Measurements from ENCODE around the gene MSH6. TPM values are rescaled to one million over a fixed set of nuclear protein-coding genes. Genes with fewer than 3 reads are reported as not detected.

MSH6 gene
- total RNA-seq, 4 donors from 2014 or later, result 9.4 to 26.6 (median 16.3) TPM

GRCh38 chr2:47799031-47799609 lies 16.2 kb downstream of the MSH6 start:
- no peak overlapping the region for H3K4me3 ChIP-seq

GRCh38 chr2:47801118-47801517 lies 18.2 kb downstream of the MSH6 start:
- no peak for TF ChIP-seq POLR2A (IDR thresholded peaks at IDR 0.05)
- TF ChIP-seq CTCF (IDR thresholded peaks at IDR 0.05 in 4 of 5, conservative IDR thresholded peaks at IDR 0.05 in 1 of 5), result no peak

More at GRCh38 chr2:47799031-47799609, 16.2 kb downstream of the MSH6 start:
- no peak for ATAC-seq
- Histone ChIP-seq H3K9me3 (peaks cover 0 to 6% (median 0%) of the 10 kb centered on the region in 3 donors), H3K27ac (no peak overlapping the region), H3K4me1 (no peaks in the 10 kb centered on the region), H3K36me3 (peaks cover 0 to 65% of the 10 kb centered on the region in 2 donors), H3K27me3 (no peaks in the 10 kb centered on the region)
- intact Hi-C loops (cut with DNase I; ENCODE audit: low total_unique reads) (no loop called here), in situ Hi-C loops (cut with MboI; ENCODE audit: low sequenced_read_pairs in 4 of 4) (no loop called here)
- TF ChIP-seq CTCF (IDR thresholded peaks at IDR 0.05 in 4 of 5, conservative IDR thresholded peaks at IDR 0.05 in 1 of 5) (no peak), POLR2A (IDR thresholded peaks at IDR 0.05) (no peak)
- no peak for DNase-seq

GRCh38 chr2:47803363-47803762 lies 20.4 kb downstream of the MSH6 start:
- Histone ChIP-seq H3K9me3 (peaks cover 0 to 6% (median 0%) of the 10 kb centered on the region in 3 donors), H3K27me3 (no peaks in the 10 kb centered on the region), H3K27ac (no peak overlapping the region), H3K4me3 (no peak overlapping the region), H3K36me3 (peaks cover 0 to 79% of the 10 kb centered on the region in 2 donors), H3K4me1 (no peaks in the 10 kb centered on the region)
- no peak for ATAC-seq
- in situ Hi-C loops (cut with MboI; ENCODE audit: low sequenced_read_pairs in 4 of 4), result no loop called here
- no peak for DNase-seq
- intact Hi-C loops (cut with DNase I; ENCODE audit: low total_unique reads), result no loop called here
- TF ChIP-seq POLR2A (IDR thresholded peaks at IDR 0.05), result no peak

More at GRCh38 chr2:47801118-47801517, 18.2 kb downstream of the MSH6 start:
- Histone ChIP-seq H3K36me3 (peaks cover 0 to 78% of the 10 kb centered on the region in 2 donors), H3K4me1 (no peaks in the 10 kb centered on the region), H3K27ac (no peak overlapping the region), H3K27me3 (no peaks in the 10 kb centered on the region), H3K9me3 (peaks cover 0 to 6% (median 0%) of the 10 kb centered on the region in 3 donors), H3K4me3 (no peak overlapping the region)
- ATAC-seq (no peak), DNase-seq (no peak)
- intact Hi-C loops (cut with DNase I; ENCODE audit: low total_unique reads) (no loop called here), in situ Hi-C loops (cut with MboI; ENCODE audit: low sequenced_read_pairs in 4 of 4) (no loop called here)

- ATAC-seq (no peak), DNase-seq (no peak)
- intact Hi-C loops (cut with DNase I; ENCODE audit: low total_unique reads), result no loop called here
- TF ChIP-seq POLR2A (IDR thresholded peaks at IDR 0.05), result no peak
- TF ChIP-seq CTCF (IDR thresholded peaks at IDR 0.05 in 4 of 5, conservative IDR thresholded peaks at IDR 0.05 in 1 of 5), result no peak
- Histone ChIP-seq H3K27me3 (no peaks in the 10 kb centered on the region), H3K4me1 (no peaks in the 10 kb centered on the region), H3K36me3 (peaks cover 0 to 80% of the 10 kb centered on the region in 2 donors), H3K4me3 (no peak overlapping the region), H3K9me3 (peaks cover 0 to 6% (median 0%) of the 10 kb centered on the region in 3 donors), H3K27ac (no peak overlapping the region)
- in situ Hi-C loops (cut with MboI; ENCODE audit: low sequenced_read_pairs in 4 of 4), result no loop called here
Observed at GRCh38 chr2:47803770-47804169, 20.8 kb downstream of the MSH6 start.

- ATAC-seq, result no peak
- TF ChIP-seq CTCF (IDR thresholded peaks at IDR 0.05 in 4 of 5, conservative IDR thresholded peaks at IDR 0.05 in 1 of 5), result no peak
- TF ChIP-seq POLR2A (IDR thresholded peaks at IDR 0.05), result no peak
- Histone ChIP-seq H3K36me3 (peaks cover 0 to 89% of the 10 kb centered on the region in 2 donors), H3K27me3 (no peaks in the 10 kb centered on the region), H3K4me3 (no peak overlapping the region), H3K27ac (no peak overlapping the region), H3K4me1 (no peaks in the 10 kb centered on the region), H3K9me3 (peaks cover 0 to 6% (median 0%) of the 10 kb centered on the region in 3 donors)
- intact Hi-C loops (cut with DNase I; ENCODE audit: low total_unique reads), result no loop called here
- in situ Hi-C loops (cut with MboI; ENCODE audit: low sequenced_read_pairs in 4 of 4), result no loop called here
- no peak for DNase-seq
Observed at GRCh38 chr2:47805850-47806249, 22.9 kb downstream of the MSH6 start.

Data from gastrocnemius medialis (tissue), 4 donors.